ENCODE measurements around the gene SLCO3A1. TPM values are rescaled to one million over a fixed set of nuclear protein-coding genes. Genes with fewer than 3 reads are reported as not detected.

Gene SLCO3A1
- total and polyA plus RNA-seq, 2 of the 8 experiments (the other 6 are each of a cell fraction or from before 2014, with no cell fraction given), result 15.1 to 20.4 TPM

DNA sequence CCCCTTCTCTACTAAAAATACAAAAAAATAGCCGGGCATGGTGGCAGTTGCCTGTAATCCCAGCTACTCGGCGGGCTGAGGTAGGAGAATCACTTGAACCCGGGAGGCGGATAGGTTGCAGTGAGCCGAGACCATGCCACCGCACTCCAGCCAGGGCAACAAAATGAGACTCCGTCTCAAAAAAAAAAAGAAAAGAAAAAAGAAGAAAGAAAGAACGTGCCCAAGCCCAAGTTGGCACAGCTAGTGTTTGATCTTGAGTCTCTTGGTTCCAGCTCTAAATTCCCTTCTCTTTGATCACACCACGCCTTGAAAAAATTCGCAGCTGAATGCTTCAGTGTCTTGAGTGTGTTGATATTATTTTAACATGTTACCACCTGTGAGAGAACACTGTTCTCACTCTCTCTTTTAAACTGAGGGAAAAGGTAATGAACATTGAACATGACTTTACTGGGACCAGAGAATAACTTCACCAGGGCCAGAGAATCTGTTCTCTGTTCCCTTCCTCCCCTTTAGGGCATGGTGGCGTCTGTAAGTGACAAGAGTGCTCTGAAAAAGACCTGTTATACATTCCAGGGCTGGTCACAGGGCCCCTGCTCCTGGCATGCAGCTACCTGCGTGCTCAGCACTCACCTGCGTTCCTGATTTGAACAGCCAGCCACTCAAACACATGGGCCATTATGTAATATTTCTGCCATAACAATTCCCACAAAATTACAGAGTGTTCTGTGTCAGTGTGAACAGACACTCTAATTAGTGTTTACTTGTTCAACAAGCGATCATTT is 19.0 kb downstream of the SLCO3A1 start (continued):
- TF ChIP-seq, protein P1, sequence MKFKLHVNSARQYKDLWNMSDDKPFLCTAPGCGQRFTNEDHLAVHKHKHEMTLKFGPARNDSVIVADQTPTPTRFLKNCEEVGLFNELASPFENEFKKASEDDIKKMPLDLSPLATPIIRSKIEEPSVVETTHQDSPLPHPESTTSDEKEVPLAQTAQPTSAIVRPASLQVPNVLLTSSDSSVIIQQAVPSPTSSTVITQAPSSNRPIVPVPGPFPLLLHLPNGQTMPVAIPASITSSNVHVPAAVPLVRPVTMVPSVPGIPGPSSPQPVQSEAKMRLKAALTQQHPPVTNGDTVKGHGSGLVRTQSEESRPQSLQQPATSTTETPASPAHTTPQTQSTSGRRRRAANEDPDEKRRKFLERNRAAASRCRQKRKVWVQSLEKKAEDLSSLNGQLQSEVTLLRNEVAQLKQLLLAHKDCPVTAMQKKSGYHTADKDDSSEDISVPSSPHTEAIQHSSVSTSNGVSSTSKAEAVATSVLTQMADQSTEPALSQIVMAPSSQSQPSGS (IDR thresholded peaks at IDR 0.05; ENCODE audit: low read length), result no peak
- TF ChIP-seq BCL11A (IDR thresholded peaks at IDR 0.05; ENCODE audit: low read depth in 2 of 2, low read length in 2 of 2) (no peak), JUND (IDR thresholded peaks at IDR 0.05; ENCODE audit: low read length) (no peak)
